IMR-90 (cell line): ENCODE results near the gene ZMAT5. TPM values are rescaled to one million over a fixed set of nuclear protein-coding genes. Genes with fewer than 3 reads are reported as not detected.

Source experiments
- ATAC-seq: fragments of 200-7000 bp; cut with Tn5 transposase; 2 replicates; pipeline ENCODE4 v1.9.1; 2020; ENCODE audit warnings: low read depth, mild to moderate bottlenecking, moderate library complexity
- BruUV-seq: library from RNA; stranded (reverse); fragments of 400-500 nt; replicated peaks from 2 replicates; lab custom pipeline; 2021; lab: Mats Ljungman, UMichigan
- CTCF ChIA-PET: fragments of 300-600 bp; formaldehyde crosslinking; extraction: SDS; loops from one replicate; lab custom pipeline; 2021; ENCODE audit warnings: antibody characterized with exemption; lab: Yijun Ruan, JAX
- POLR2A ChIA-PET: fragments of 300-600 bp; sonication (Branson Sonifier 250); formaldehyde crosslinking; loops from one replicate; lab custom pipeline; 2022; ENCODE audit warnings: antibody characterized with exemption; ENCODE audit not compliant: unreplicated experiment; lab: Charles Lee
- DNase-seq: peaks from one replicate; pipeline ENCODE4 v3.0.0; 2013
- H2AFZ ChIP-seq: replicated peaks from 2 replicates; pipeline ENCODE3; 2013; ENCODE audit warnings: low read length, mild to moderate bottlenecking; ENCODE audit not compliant: poor library complexity
- H2AK5ac ChIP-seq: 2 replicates; pipeline ENCODE4 v1.6.1; 2013; ENCODE audit warnings: low read depth, low read length, inconsistent platforms
- H2AK9ac ChIP-seq: replicated peaks from 2 replicates; pipeline ENCODE3; 2013; ENCODE audit warnings: mild to moderate bottlenecking, low read depth, low read length, moderate library complexity; ENCODE audit not compliant: poor library complexity
- H2BK120ac ChIP-seq: 2 replicates; pipeline ENCODE4 v1.6.1; 2013; ENCODE audit warnings: low read depth, low read length, inconsistent platforms
- H2BK15ac ChIP-seq: 3 replicates; pipeline ENCODE4 v1.6.1; 2013; ENCODE audit warnings: low read depth, low read length, inconsistent platforms
- H2BK20ac ChIP-seq: 2 replicates; pipeline ENCODE4 v1.6.1; 2013; ENCODE audit warnings: low read depth, mild to moderate bottlenecking, inconsistent platforms, low read length, moderate library complexity
- H2BK5ac ChIP-seq: 2 replicates; pipeline ENCODE4 v1.6.1; 2013; ENCODE audit warnings: mild to moderate bottlenecking, low read depth, low read length, inconsistent platforms; ENCODE audit not compliant: poor library complexity, severe bottlenecking
- H3K14ac ChIP-seq: replicated peaks from 2 replicates; pipeline ENCODE4 v1.6.1; 2013; ENCODE audit warnings: low read depth, low read length, inconsistent platforms
- H3K18ac ChIP-seq: 2 replicates; pipeline ENCODE4 v1.6.1; 2013; ENCODE audit warnings: low read depth, low read length, control low read depth
- H3K23ac ChIP-seq: 2 replicates; pipeline ENCODE4 v1.6.1; 2013; ENCODE audit warnings: low read depth, low read length, inconsistent platforms
- H3K27ac ChIP-seq: 2 replicates; pipeline ENCODE4 v1.5.1; 2013; ENCODE audit warnings: mild to moderate bottlenecking, control low read depth, low read length; ENCODE audit not compliant: insufficient read depth
- H3K27me3 ChIP-seq: 2 replicates; pipeline ENCODE4 v1.6.1; 2013; ENCODE audit warnings: low read length; ENCODE audit not compliant: control insufficient read depth, insufficient read depth
- H3K36me3 ChIP-seq: 2 replicates; pipeline ENCODE4 v1.6.1; 2013; ENCODE audit warnings: low read length, mixed read lengths; ENCODE audit not compliant: control insufficient read depth, insufficient read depth
- H3K4ac ChIP-seq: 2 replicates; pipeline ENCODE4 v1.6.1; 2013; ENCODE audit warnings: low read depth, low read length, inconsistent platforms
- H3K4me1 ChIP-seq: 2 replicates; pipeline ENCODE4 v1.6.1; 2013; ENCODE audit warnings: low read length, mixed read lengths; ENCODE audit not compliant: control insufficient read depth, insufficient read depth
- H3K4me2 ChIP-seq: 2 replicates; pipeline ENCODE4 v1.6.1; 2013; ENCODE audit warnings: low read depth, mild to moderate bottlenecking, control low read depth, low read length, moderate library complexity
- H3K4me3 ChIP-seq: 2 replicates; pipeline ENCODE4 v1.5.1; 2013; ENCODE audit warnings: low read depth, mild to moderate bottlenecking, control low read depth, low read length, moderate library complexity; ENCODE audit not compliant: insufficient read depth
- H3K56ac ChIP-seq: 2 replicates; pipeline ENCODE4 v1.6.1; 2013; ENCODE audit warnings: low read length, inconsistent platforms; ENCODE audit not compliant: insufficient read depth; ENCODE audit errors: extremely low read depth
- H3K79me1 ChIP-seq, 2 experiments: 2 replicates each; pipeline ENCODE4 v1.6.1; 2013; ENCODE audit warnings: low read length in 2 of 2, inconsistent platforms in 1 of 2, low read depth in 1 of 2
- H3K9ac ChIP-seq: 2 replicates; pipeline ENCODE4 v1.6.1; 2013; ENCODE audit warnings: low read depth, low read length, control low read depth
- H3K9me1 ChIP-seq: 2 replicates; pipeline ENCODE4 v1.6.1; 2013; ENCODE audit warnings: low read length, inconsistent platforms; ENCODE audit not compliant: insufficient read depth
- H3K9me3 ChIP-seq: 2 replicates; pipeline ENCODE4 v1.6.1; 2013; ENCODE audit warnings: low read length; ENCODE audit not compliant: control insufficient read depth, insufficient read depth
- H4K20me1 ChIP-seq: 2 replicates; pipeline ENCODE4 v1.6.1; 2013; ENCODE audit warnings: low read length, inconsistent platforms; ENCODE audit not compliant: insufficient read depth
- H4K5ac ChIP-seq: 2 replicates; pipeline ENCODE4 v1.6.1; 2013; ENCODE audit warnings: mild to moderate bottlenecking, low read depth, low read length, control low read depth
- H4K8ac ChIP-seq, 2 experiments: 2 replicates each; pipeline ENCODE4 v1.6.1; 2013; ENCODE audit warnings: low read depth in 2 of 2, low read length in 2 of 2, control low read depth in 1 of 2, inconsistent platforms in 1 of 2
- H4K91ac ChIP-seq: 2 replicates; pipeline ENCODE4 v1.6.1; 2013; ENCODE audit warnings: low read depth, low read length, inconsistent platforms; ENCODE audit not compliant: insufficient read depth
- BHLHE40 ChIP-seq: fragments of 150-350 bp; IDR thresholded peaks from 2 replicates; pipeline ENCODE4 v1.6.1; 2016; ENCODE audit warnings: mild to moderate bottlenecking, low read depth, low read length
- CEBPB ChIP-seq: IDR thresholded peaks from 2 replicates; pipeline ENCODE4 v1.6.1; 2012; ENCODE audit warnings: low read depth, low read length, improper control_type of control experiment
- MAFK ChIP-seq: IDR thresholded peaks from 2 replicates; pipeline ENCODE4 v1.6.1; 2012; ENCODE audit warnings: low read depth, low read length, improper control_type of control experiment
- RAD21 ChIP-seq: IDR thresholded peaks from 2 replicates; pipeline ENCODE4 v1.6.1; 2012; ENCODE audit warnings: low read length, improper control_type of control experiment
- SMC3 ChIP-seq: fragments of 150-350 bp; IDR thresholded peaks from 2 replicates; pipeline ENCODE4 v1.6.1; 2016; ENCODE audit warnings: low read depth, mild to moderate bottlenecking, antibody characterized with exemption, low read length, moderate library complexity
- WGBS, 2 experiments: methylation state at CpG; one replicate each; pipeline versions ENCODE4 v1.1.5 to v1.1.7; 2013; ENCODE audit warnings: missing lambda C conversion rate in 2 of 2; ENCODE audit not compliant: insufficient read length in 1 of 2; ENCODE audit errors: extremely low coverage in 2 of 2; 5-methylcytosine and 5-hydroxymethylcytosine counted together
- dilution Hi-C: fragments of 300-500 bp; cut with HindIII; formaldehyde crosslinking; loops from one replicate; pipeline ENCODE4 v1.14.3; 2018; ENCODE audit warnings: low sequenced_read_pairs; ENCODE audit not compliant: unreplicated experiment
- in situ Hi-C: fragments of 300-500 bp; cut with MboI; formaldehyde crosslinking; loops from 3 replicates; pipeline ENCODE4 v1.14.3; 2019; ENCODE audit warnings: low sequenced_read_pairs, inconsistent platforms, mixed read lengths
- intact Hi-C: fragments of 100-400 bp; cut with micrococcal nuclease; formaldehyde crosslinking; loops from 2 replicates; pipeline ENCODE4 v1.10.0; 2022
- polyA plus RNA-seq, 3 experiments: library from polyadenylated mRNA; depleted of rRNA; stranded (reverse); fragments of >200 nt; gene quantifications; 2 replicates each; pipeline ENCODE4 v1.2.3, GENCODE V29; 2012; ENCODE audit warnings: low replicate concordance in 1 of 3
- total RNA-seq: library from RNA; depleted of rRNA; stranded (reverse); fragments of >200 nt; gene quantifications from 2 replicates; pipeline ENCODE4 v1.2.3, GENCODE V29; 2012
- TF ChIP-seq, protein P1 (sequence below): fragments of 150-350 bp; IDR thresholded peaks from 2 replicates; pipeline ENCODE4 v1.6.1; 2016; ENCODE audit warnings: low read depth, mild to moderate bottlenecking, low read length, moderate library complexity, borderline replicate concordance

ZMAT5 gene
- total and polyA plus RNA-seq, 2 of the 4 experiments (the other 2 are of a cell fraction), result 21.7 to 31.8 TPM

DNA sequence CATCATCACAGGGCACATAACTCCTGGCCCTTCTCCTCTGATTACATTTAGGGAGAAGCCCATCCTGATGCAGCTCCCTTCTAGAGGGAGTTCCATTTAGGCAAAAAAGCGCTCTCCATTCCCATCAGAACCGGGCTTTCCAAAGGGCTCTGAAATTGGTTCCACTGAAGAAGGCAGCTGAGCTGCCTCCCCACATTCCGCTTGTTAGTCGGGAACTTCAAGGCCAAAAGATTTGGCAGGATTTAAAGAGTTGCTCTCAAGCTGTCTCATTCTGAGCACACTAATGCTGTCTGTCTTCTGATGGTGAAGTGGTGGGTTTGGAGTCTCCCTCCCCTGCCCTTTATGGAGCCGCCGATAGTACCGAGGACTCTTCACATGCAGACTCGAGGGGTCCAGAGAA lies 73.6 kb downstream of the ZMAT5 start:
- no peak overlapping the region for H2AK5ac ChIP-seq
- no peak overlapping the region for H2BK5ac ChIP-seq
- peaks cover 46% of the 10 kb centered on the region for H3K36me3 ChIP-seq
- peaks cover 9% of the 10 kb centered on the region for H4K20me1 ChIP-seq
- H3K23ac ChIP-seq, result no peak overlapping the region
- CTCF ChIA-PET, result no interaction called here
- DNase-seq (no peak), ATAC-seq (no peak)
- POLR2A ChIA-PET, result no interaction called here
- H3K4ac ChIP-seq, result no peak overlapping the region
- TF ChIP-seq MAFK (no peak), BHLHE40 (no peak), RAD21 (no peak), CEBPB (no peak), SMC3 (no peak)
- TF ChIP-seq, protein P1, sequence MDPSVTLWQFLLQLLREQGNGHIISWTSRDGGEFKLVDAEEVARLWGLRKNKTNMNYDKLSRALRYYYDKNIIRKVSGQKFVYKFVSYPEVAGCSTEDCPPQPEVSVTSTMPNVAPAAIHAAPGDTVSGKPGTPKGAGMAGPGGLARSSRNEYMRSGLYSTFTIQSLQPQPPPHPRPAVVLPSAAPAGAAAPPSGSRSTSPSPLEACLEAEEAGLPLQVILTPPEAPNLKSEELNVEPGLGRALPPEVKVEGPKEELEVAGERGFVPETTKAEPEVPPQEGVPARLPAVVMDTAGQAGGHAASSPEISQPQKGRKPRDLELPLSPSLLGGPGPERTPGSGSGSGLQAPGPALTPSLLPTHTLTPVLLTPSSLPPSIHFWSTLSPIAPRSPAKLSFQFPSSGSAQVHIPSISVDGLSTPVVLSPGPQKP, result no peak
- H2AK9ac ChIP-seq, result no peak overlapping the region
- no peak overlapping the region for H3K4me2 ChIP-seq
- no peak overlapping the region for H2BK15ac ChIP-seq
- peaks cover 4 to 18% of the 10 kb centered on the region in 2 experiments; a peak in 3 of 4 replicates for H3K79me1 ChIP-seq
- no peak overlapping the region for H3K14ac ChIP-seq
- in situ Hi-C loops, result no loop called here
- H3K4me3 ChIP-seq, result no peak overlapping the region
- no peak overlapping the region for H3K27ac ChIP-seq
- H3K18ac ChIP-seq, result no peak overlapping the region
- intact Hi-C loops, result no loop called here
- BruUV-seq, result no TSS peak
- WGBS, 2 experiments, result no CpG with 5 or more reads among the region's 8 CpGs
- no peak overlapping the region for H4K8ac ChIP-seq
- no peaks in the 10 kb centered on the region for H3K27me3 ChIP-seq
- H4K91ac ChIP-seq, result no peak overlapping the region
- H3K9me3 ChIP-seq, result no peaks in the 10 kb centered on the region
- 0 out of 2 replicates have a peak, but pooled peaks cover 2% of the 10 kb centered on the region for H3K4me1 ChIP-seq
- H3K9ac ChIP-seq, result no peak overlapping the region
- no peak overlapping the region for H4K5ac ChIP-seq
- H3K9me1 ChIP-seq, result no peaks in the 10 kb centered on the region
- H2AFZ ChIP-seq, result no peak overlapping the region
- H2BK120ac ChIP-seq, result no peak overlapping the region
- no peak overlapping the region for H2BK20ac ChIP-seq
- no peak overlapping the region for H3K56ac ChIP-seq
- dilution Hi-C loops, result loop anchor here (25.0 kb wide), 1 partner anchor 344 kb away; no protein-coding TSS in a partner anchor
